Measurements from ENCODE around the gene KY. TPM values are rescaled to one million over a fixed set of nuclear protein-coding genes. Genes with fewer than 3 reads are reported as not detected.

The KY gene
- total and polyA plus RNA-seq, 2 of the 13 experiments (the other 11 are each of a cell fraction or from before 2014, with no cell fraction given) = not detected

- no peak overlapping the region for H3K27ac ChIP-seq (ENCODE audit: extremely low read length, insufficient read depth, low read length)
- TF ChIP-seq RAD51 (IDR thresholded peaks at IDR 0.05; ENCODE audit: borderline replicate concordance) = no peak
- TF ChIP-seq ATF7 (IDR thresholded peaks at IDR 0.05) = no peak
- no peak for TF ChIP-seq ATF7 (CRISPR knock-in tag; IDR thresholded peaks at IDR 0.05)
- no peak for TF ChIP-seq ZNF766 (CRISPR knock-in tag; IDR thresholded peaks at IDR 0.05; ENCODE audit: borderline replicate concordance)
- TF ChIP-seq CTCF (CRISPR knock-in tag; IDR thresholded peaks at IDR 0.05) = no peak
- H3K27me3 ChIP-seq (ENCODE audit: control insufficient read depth in 1 of 2, insufficient read depth in 2 of 2, low read length in 2 of 2) = peaks cover 3 to 28% of the 10 kb centered on the region in 2 experiments; a peak in 3 of 5 replicates
- no peaks in the 10 kb centered on the region for H3K79me2 ChIP-seq (ENCODE audit: insufficient read depth, low read length)
- no peak overlapping the region for H3K4me3 ChIP-seq (replicated peaks in 1 of 3; ENCODE audit: insufficient read depth in 1 of 3, low read depth in 2 of 3, low read length in 3 of 3)
- no peak overlapping the region for H2AFZ ChIP-seq (ENCODE audit: low read length)
- no peak overlapping the region for H3K9ac ChIP-seq (ENCODE audit: insufficient read depth, low read depth, low read length)
- no peak overlapping the region for H3K4me2 ChIP-seq (ENCODE audit: low read depth, low read length)
- BruUV-seq (replicated peaks) = no TSS peak
- H3K36me3 ChIP-seq (replicated peaks in 1 of 2; ENCODE audit: control insufficient read depth in 1 of 2, insufficient read depth in 2 of 2, low read length in 2 of 2) = no peaks in the 10 kb centered on the region
- DNase-seq (ENCODE audit: low spot score) = no peak
- ATAC-seq = no peak
- ChIA-PET CTCF (ENCODE audit: low intra/inter-chr PET ratio, low total read pairs) (no interaction called here), POLR2A (no interaction called here)
- intact Hi-C loops (cut with micrococcal nuclease; ENCODE audit: unreplicated experiment) (no loop called here), in situ Hi-C loops (cut with HindIII; ENCODE audit: extremely low pct_ligation_motif_present, low pct_unique_long_range_greater_than_20kb) (loop anchor here (25.0 kb wide), 2 partner anchors 905 to 1280 kb away; no protein-coding TSS in a partner anchor)
- FAIRE-seq = no peak
- H3K4me1 ChIP-seq (ENCODE audit: insufficient read depth, low read length) = no peaks in the 10 kb centered on the region
- no peaks in the 10 kb centered on the region for H4K20me1 ChIP-seq (ENCODE audit: insufficient read depth, low read length)
- 9% methylated on average over 7 of the region's 13 CpGs for WGBS (ENCODE audit: low lambda C conversion rate)
- no peaks in the 10 kb centered on the region for H3K9me3 ChIP-seq (ENCODE audit: low read length)
These were observed 43.5 kb downstream of the KY start for GRCh38 chr3:134607054-134608022.
